GM23248 (cell line): ENCODE measurements around the gene BICC1. TPM values are rescaled to one million over a fixed set of nuclear protein-coding genes. Genes with fewer than 3 reads are reported as not detected.

Source experiments
- DNase-seq: peaks from one replicate; pipeline ENCODE4 v3.0.0-alpha.2; 2015
- H2AFZ ChIP-seq: fragments of 200-600 bp; sonication (generic); 2 replicates; pipeline ENCODE4 v1.6.1; 2016; ENCODE audit warnings: antibody characterized with exemption
- H3F3A ChIP-seq: fragments of 200-600 bp; sonication (generic); 2 replicates; pipeline ENCODE4 v1.6.1; 2016; ENCODE audit warnings: mild to moderate bottlenecking, antibody characterized with exemption, mixed run types; ENCODE audit not compliant: insufficient read depth
- H3K27ac ChIP-seq: fragments of 200-600 bp; sonication (generic); 2 replicates; pipeline ENCODE4 v1.5.1; 2016; ENCODE audit warnings: mild to moderate bottlenecking
- H3K27me3 ChIP-seq: fragments of 200-600 bp; sonication (generic); replicated peaks from 2 replicates; pipeline ENCODE4 v1.6.1; 2016; ENCODE audit warnings: mild to moderate bottlenecking; ENCODE audit not compliant: insufficient read depth
- H3K36me3 ChIP-seq: fragments of 200-600 bp; sonication (generic); 2 replicates; pipeline ENCODE4 v1.6.1; 2016; ENCODE audit warnings: low read depth, mild to moderate bottlenecking
- H3K4me1 ChIP-seq: fragments of 200-600 bp; sonication (generic); 2 replicates; pipeline ENCODE4 v1.6.1; 2016; ENCODE audit warnings: mild to moderate bottlenecking; ENCODE audit not compliant: insufficient read depth
- H3K4me2 ChIP-seq: fragments of 200-600 bp; sonication (generic); one replicate; pipeline ENCODE4 v1.6.1; 2016; ENCODE audit warnings: mild to moderate bottlenecking; ENCODE audit not compliant: unreplicated experiment
- H3K4me3 ChIP-seq: fragments of 200-600 bp; sonication (generic); 2 replicates; pipeline ENCODE4 v1.5.1; 2016; ENCODE audit warnings: mild to moderate bottlenecking
- H3K79me2 ChIP-seq: fragments of 200-600 bp; sonication (generic); 2 replicates; pipeline ENCODE4 v1.6.1; 2016; ENCODE audit warnings: mild to moderate bottlenecking; ENCODE audit not compliant: insufficient read depth
- H3K9ac ChIP-seq: fragments of 200-600 bp; sonication (generic); 2 replicates; pipeline ENCODE4 v1.6.1; 2016; ENCODE audit warnings: mild to moderate bottlenecking
- H3K9me2 ChIP-seq: fragments of 200-600 bp; sonication (generic); 2 replicates; pipeline ENCODE4 v1.6.1; 2016; ENCODE audit warnings: mixed run types, mild to moderate bottlenecking, moderate library complexity; ENCODE audit not compliant: insufficient read depth
- H3K9me3 ChIP-seq: fragments of 200-600 bp; sonication (generic); one replicate; pipeline ENCODE4 v1.6.1; 2017; ENCODE audit warnings: low read depth
- H4K20me1 ChIP-seq: fragments of 200-600 bp; sonication (generic); 2 replicates; pipeline ENCODE4 v1.6.0; 2016; ENCODE audit not compliant: insufficient read depth
- EZH2 ChIP-seq: fragments of 200-600 bp; sonication (generic); IDR thresholded peaks from 2 replicates; pipeline ENCODE4 v1.6.1; 2018; ENCODE audit warnings: antibody characterized with exemption, mild to moderate bottlenecking; ENCODE audit not compliant: insufficient read depth, poor library complexity, severe bottlenecking
- EZH2phosphoT487 ChIP-seq: fragments of 200-600 bp; sonication (generic); IDR thresholded peaks from 2 replicates; pipeline ENCODE4 v1.6.1; 2018; ENCODE audit warnings: antibody characterized with exemption, moderate library complexity, mild to moderate bottlenecking, low read depth; ENCODE audit not compliant: insufficient read depth
- WGBS, 2 experiments: methylation state at CpG; one replicate each; pipeline ENCODE4 v1.1.6; 2015 to 2017; ENCODE audit warnings: low lambda C conversion rate in 2 of 2, low coverage in 1 of 2; ENCODE audit errors: missing lambda C conversion rate in 2 of 2; 5-methylcytosine and 5-hydroxymethylcytosine counted together
- in situ Hi-C: fragments of 300-500 bp; cut with MboI; formaldehyde crosslinking; loops from 2 replicates; pipeline ENCODE4 v1.15.0; 2020
- polyA plus RNA-seq: library from polyadenylated mRNA; unstranded; fragments of >200 nt; fragmentation: Nextera tagmentation; extraction: Ambion mirVana; gene quantifications from 2 replicates; pipeline ENCODE4 v1.2.1, GENCODE V29; 2016
- total RNA-seq: library from RNA; depleted of rRNA; stranded (reverse); fragments of >200 nt; shearing (Covaris generic); gene quantifications from 2 replicates; pipeline ENCODE4 v1.2.3, GENCODE V29; 2014

The BICC1 gene
- total and polyA plus RNA-seq, 2 experiments from 2014 or later, result 80.5 to 97.0 TPM

GRCh38 chr10:58756130-58756719, 243.6 kb downstream of the BICC1 start:
- peaks cover 89% of the 10 kb centered on the region for H3K79me2 ChIP-seq
- H4K20me1 ChIP-seq, result no peaks in the 10 kb centered on the region
- in situ Hi-C loops, result no loop called here
- H3K27ac ChIP-seq, result peak overlapping the region; percentile 97
- peaks cover 46% of the 10 kb centered on the region for H3F3A ChIP-seq
- H3K27me3 ChIP-seq, result no peaks in the 10 kb centered on the region
- no peaks in the 10 kb centered on the region for H3K9me3 ChIP-seq
- WGBS, 2 experiments, result 1 to 2% methylated on average over 6 of the region's 6 CpGs
- no peaks in the 10 kb centered on the region for H3K36me3 ChIP-seq
- H3K9ac ChIP-seq, result peak overlapping the region; percentile 89
- peak overlapping the region; percentile 53; the same call in 1 of the 2 replicates for H2AFZ ChIP-seq
- peaks cover 50% of the 10 kb centered on the region for H3K4me1 ChIP-seq
- TF ChIP-seq EZH2 (no peak), EZH2phosphoT487 (no peak)
- peak; percentile 70 for DNase-seq
- H3K9me2 ChIP-seq, result no peaks in the 10 kb centered on the region
- H3K4me2 ChIP-seq, result peak overlapping the region; percentile 99
- peak overlapping the region; percentile 74 for H3K4me3 ChIP-seq

- H3K9me3 ChIP-seq, result no peaks in the 10 kb centered on the region
- no peak overlapping the region for H3K9ac ChIP-seq
- no peaks in the 10 kb centered on the region for H3K36me3 ChIP-seq
- no peaks in the 10 kb centered on the region for H3K9me2 ChIP-seq
- peak overlapping the region; percentile 97; the same call in 1 of the 2 replicates for H3K27ac ChIP-seq
- no peak overlapping the region for H3K4me3 ChIP-seq
- peak; percentile 12 for DNase-seq
- H3K27me3 ChIP-seq, result no peaks in the 10 kb centered on the region
- H4K20me1 ChIP-seq, result no peaks in the 10 kb centered on the region
- H3F3A ChIP-seq, result peaks cover 46% of the 10 kb centered on the region
- WGBS, 2 experiments, result 94 to 95% methylated on average over 1 of the region's 1 CpG
- TF ChIP-seq EZH2phosphoT487 (no peak), EZH2 (no peak)
- peaks cover 50% of the 10 kb centered on the region for H3K4me1 ChIP-seq
- in situ Hi-C loops, result no loop called here
- H2AFZ ChIP-seq, result no peak overlapping the region
- peaks cover 89% of the 10 kb centered on the region for H3K79me2 ChIP-seq
- H3K4me2 ChIP-seq, result peak overlapping the region; percentile 99
Observed at GRCh38 chr10:58757352-58758065, 244.8 kb downstream of the BICC1 start.

- Histone ChIP-seq H3K9ac (no peak overlapping the region), H3K4me3 (no peak overlapping the region), H3K9me3 (no peaks in the 10 kb centered on the region), H3K79me2 (peaks cover 88% of the 10 kb centered on the region), H3K27me3 (no peaks in the 10 kb centered on the region), H2AFZ (no peak overlapping the region), H4K20me1 (no peaks in the 10 kb centered on the region), H3K27ac (peak overlapping the region; percentile 3; the same call in 1 of the 2 replicates), H3F3A (peaks cover 46% of the 10 kb centered on the region), H3K9me2 (no peaks in the 10 kb centered on the region), H3K36me3 (no peaks in the 10 kb centered on the region), H3K4me2 (peak overlapping the region; percentile 2), H3K4me1 (peaks cover 50% of the 10 kb centered on the region)
- in situ Hi-C loops, result no loop called here
- WGBS, 2 experiments, result 24 to 33% methylated on average over 1 of the region's 1 CpG
- DNase-seq, result peak; percentile 42
- no peak for TF ChIP-seq EZH2phosphoT487
- TF ChIP-seq EZH2, result no peak
Observed at GRCh38 chr10:58758321-58758720, 245.6 kb downstream of the BICC1 start.

GRCh38 chr10:58764087-58764747, 251.5 kb downstream of the BICC1 start:
- TF ChIP-seq EZH2phosphoT487 (no peak), EZH2 (no peak)
- no peak overlapping the region for H3K27ac ChIP-seq
- H3K36me3 ChIP-seq, result 0 out of 2 replicates have a peak, but pooled peaks cover 6% of the 10 kb centered on the region
- no peaks in the 10 kb centered on the region for H3K4me1 ChIP-seq
- H3K9ac ChIP-seq, result no peak overlapping the region
- H3F3A ChIP-seq, result no peaks in the 10 kb centered on the region
- H3K4me2 ChIP-seq, result no peak overlapping the region
- in situ Hi-C loops, result no loop called here
- DNase-seq, result no peak
- H3K4me3 ChIP-seq, result no peak overlapping the region
- WGBS, 2 experiments, result 74 to 94% methylated on average over 1 of the region's 1 CpG
- no peak overlapping the region for H2AFZ ChIP-seq
- H3K9me2 ChIP-seq, result no peaks in the 10 kb centered on the region
- H3K79me2 ChIP-seq, result peaks cover 84% of the 10 kb centered on the region
- H3K27me3 ChIP-seq, result no peaks in the 10 kb centered on the region
- H3K9me3 ChIP-seq, result no peaks in the 10 kb centered on the region
- no peaks in the 10 kb centered on the region for H4K20me1 ChIP-seq
